Fibroblast of skin of abdomen (primary cell): ENCODE data around the gene ERMARD.
"Not testable (repeated sequence)": the region's sequence is repeated elsewhere in the genome, so short reads cannot be mapped to it uniquely, and the experiment has no call there.

Experiments used
- DNase-seq: peaks from one replicate; pipeline ENCODE4 v3.0.0-alpha.2; 2013

Gene ERMARD

DNA sequence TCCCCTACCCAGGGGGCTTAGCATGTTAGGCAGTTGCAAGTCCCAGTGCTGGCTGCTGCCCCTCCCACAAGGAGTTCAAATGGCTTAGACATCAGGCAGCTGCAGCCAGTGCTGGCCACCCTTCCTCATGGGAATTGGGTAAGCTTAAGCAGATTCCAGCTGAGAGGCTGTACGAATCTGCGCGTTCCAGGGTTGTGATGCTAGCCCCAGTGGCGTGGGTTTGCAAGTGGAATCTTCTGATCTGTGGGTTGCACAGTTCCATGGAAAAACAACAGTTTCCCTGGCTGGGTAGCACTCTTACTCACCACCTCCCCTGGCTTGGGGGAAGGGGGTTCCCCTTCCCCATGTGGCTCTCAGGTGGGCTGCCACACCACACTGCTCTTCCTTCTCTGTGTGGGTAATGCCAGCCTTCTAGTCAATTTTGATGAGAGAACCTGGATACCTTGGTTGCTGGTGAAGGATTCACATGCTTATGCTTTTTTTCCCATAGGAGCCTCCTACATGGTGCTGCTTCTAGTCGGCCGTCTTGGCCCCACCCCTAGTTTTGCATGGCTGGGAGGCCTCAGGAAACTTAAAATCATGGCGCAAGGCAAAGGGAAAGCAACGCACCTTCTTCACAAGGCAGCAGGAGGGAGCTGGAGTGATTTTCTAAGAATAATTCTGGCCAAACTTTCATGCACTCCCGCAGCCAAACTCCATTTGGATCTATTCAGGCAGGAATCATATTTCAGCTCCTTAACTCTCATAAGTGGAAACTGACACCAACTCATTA, 13.0 kb upstream of the ERMARD start:
- DNase-seq, result peak; percentile 1

DNA sequence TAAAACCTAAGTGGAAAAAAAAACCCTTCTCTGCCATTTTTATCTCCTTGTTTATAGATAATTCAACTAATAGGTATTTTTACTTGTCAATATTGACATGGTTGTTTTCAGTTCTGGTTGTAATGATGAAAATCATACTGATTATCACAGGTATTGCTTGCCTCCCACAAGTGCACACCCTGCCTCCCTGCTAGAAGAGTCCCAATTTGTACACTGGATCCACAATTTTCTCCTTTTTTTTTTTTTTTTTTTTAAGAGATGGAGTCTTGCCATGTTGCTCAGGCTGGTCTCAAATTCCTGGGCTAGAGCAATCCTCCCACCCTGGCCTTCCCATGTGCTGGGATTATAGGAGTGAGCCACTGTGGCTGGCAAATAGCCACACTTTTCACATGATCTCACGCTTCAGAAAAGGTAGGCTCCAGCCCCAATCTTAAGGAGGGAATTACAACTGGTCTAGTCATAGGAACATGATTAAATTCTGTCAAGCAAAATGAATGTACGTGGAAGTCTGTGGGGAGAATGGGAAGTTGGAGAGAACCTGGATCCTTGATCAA, 12.4 kb upstream of the ERMARD start:
- peak; percentile 3 for DNase-seq

DNA sequence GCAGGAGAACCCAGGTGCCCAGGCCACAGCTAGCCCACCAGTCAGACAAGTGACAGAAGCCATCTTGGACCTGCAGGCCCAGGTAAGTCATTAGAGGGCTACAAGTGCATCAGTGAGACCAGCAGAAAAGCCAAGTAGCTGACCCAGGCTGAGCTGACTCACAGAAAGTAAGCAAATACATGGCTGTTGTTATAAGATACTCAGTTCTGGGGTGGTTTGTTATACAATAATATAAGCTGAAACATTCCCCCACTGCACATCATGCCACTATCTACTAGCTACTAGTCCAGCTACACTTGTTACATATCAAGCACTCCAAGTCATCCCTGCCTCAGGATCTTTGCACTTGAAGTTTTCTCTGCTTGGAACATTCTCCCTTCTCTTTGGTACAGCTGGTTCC, 10.1 kb upstream of the ERMARD start:
- DNase-seq, result no peak

DNA sequence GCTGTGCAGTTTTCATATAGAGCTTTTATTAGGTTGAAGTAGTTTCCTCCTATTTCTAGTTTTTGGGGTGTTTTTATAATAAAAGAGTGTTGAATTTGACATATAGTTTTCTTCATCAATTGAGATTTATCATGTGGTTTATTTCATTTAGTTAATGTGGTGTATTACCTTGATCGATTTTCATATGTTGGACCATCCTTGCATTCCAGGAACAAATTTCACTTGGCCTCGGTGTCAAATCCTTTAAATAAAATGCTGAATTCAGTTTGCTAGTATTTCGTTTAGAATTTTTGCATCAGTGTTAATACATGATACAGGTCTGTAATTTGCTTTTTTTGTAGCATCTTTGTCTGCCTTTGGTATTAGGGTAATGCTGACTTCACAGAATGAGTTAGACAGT, 6.0 kb upstream of the ERMARD start:
- no peak for DNase-seq

DNA sequence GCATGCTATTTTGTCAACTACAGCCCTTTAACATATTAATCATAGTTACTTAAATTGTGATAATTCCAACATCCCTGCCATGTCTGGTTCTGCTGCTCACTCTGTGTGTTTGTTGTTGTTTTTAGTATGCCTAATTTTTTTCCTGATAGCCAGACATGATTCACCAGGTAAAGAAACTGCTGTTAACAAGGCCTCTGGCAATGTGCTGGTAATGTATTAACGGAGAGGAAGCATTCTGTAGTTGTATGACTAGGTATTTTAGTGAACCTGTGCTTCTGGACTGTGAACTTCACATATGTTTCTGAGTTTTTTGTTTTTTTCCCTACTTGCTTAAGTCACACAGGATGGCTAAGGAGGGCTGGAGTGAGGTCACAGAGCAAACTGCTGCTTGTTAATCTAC, 4.9 kb upstream of the ERMARD start:
- DNase-seq, result no peak

DNA sequence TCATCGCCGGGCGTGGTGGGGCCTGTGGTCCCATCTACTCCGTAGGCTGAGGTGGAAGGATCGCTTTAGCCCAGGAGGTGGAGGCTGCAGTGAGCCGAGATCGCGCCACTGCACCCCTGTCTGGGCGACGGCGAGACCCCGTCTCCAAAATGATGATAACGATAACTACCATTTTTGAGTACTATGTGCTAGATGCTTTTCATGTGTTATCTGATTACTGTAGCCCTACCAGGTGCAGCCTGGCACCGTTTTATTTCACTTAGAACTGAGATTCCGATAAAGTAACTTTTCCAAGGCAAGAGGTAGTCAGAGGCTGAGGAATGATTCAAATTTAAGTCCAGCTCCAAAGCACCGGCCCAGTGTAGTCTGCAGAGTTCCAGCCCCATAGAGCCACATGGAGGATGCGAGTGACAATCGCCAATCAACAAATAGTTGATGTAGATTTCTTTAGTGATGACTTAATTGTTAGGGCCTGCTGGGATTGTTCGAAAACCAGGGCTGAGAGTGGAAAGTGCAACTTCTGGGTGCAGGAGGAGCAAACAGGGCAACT, 727 bp downstream of the ERMARD start:
- no peak for DNase-seq

DNA sequence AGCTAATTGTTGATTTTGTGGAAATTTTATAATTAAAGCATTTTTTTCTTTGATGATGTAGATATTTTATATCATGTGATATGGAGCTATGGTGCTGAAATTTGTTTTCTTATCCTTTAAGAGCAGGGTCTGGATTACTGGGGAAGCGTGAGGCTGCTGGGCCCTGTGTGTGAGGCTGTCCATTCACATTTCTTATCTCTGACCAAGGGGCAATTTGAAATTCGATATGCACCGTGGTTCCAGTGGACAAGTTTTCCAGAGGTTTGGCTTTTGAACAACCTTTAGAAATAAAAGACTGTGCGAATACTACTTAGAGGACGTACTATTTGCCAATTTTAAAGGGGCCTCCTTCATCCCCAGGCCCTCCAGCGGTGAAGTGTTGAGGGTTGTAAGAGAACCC, 3.7 kb downstream of the ERMARD start:
- DNase-seq, result no peak

DNA sequence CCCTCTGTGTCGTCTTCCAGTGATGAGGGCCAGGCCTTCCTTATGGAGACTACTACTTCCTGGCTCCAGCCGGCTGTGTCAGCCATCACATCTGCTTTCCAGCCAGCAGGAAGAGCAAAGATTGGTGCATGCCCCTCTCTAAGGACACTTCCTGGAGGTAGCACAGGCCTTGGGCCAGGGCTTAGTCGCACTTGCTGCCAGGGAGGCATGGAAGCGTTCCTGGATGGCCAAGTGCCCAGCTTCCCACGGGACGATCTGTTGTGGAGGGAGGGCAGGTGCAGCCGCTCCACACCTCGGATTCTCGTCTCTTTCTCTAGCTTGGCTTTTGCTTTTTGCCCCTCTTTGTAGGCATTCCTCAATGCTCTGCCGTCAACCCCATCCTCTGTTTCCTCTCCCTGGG, 11.9 kb downstream of the ERMARD start:
- DNase-seq, result no peak

DNA sequence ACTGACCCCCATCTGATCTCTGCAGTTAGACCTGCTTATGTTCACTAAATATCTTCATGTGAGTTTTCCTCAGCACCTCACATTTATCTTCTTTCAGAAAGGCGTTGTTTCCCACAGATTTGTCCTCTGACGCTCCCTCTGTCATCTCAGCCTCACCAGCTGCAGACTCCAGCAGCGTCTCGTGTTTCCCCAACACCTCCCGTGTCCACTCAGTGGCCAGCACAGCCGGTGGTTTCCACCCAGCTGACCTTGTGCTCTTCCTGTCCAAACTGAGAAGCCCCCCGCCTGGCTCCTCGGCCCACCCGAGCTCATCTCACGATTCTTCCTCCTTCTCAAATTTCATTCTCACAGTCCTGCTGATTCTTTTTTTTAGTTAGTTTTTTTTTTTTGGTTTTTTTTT, 12.5 kb downstream of the ERMARD start:
- no peak for DNase-seq

DNA sequence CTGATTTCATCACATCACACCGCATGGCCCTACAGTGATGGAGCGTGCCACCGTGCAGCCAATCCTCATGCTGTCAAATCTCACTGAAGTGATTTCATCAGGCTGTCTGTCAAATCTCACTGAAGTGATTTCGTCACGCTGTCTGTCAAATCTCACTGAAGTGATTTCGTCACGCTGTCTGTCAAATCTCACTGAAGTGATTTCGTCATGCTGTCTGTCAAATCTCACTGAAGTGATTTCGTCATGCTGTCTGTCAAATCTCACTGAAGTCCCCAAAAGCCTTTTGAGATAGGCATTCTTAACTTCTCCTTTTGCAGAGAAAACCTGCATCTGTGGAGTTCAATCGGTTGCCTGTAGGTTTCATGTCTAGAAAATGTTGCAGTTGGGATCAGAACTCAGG, 14.4 kb downstream of the ERMARD start:
- not testable (repeated sequence) for DNase-seq

DNA sequence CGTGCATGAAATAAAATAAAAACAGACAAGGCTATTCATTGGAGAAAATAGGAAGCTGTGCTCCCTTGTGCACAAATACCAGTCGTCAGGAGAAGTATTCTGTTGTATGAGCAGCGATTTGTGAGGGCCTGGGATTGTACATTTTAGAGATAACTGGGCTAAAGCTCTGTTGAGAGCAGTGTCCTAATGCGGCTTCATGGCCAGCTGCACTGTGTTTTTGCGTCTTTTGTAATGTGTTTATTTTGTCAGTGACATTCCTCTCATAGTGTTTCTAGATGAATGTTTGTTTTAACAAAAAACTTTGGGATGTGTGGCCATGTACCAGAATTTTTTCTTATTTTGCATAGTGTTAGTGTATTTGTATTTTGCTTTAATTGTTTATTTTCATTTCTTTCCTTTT, 14.8 kb downstream of the ERMARD start:
- DNase-seq, result no peak

DNA sequence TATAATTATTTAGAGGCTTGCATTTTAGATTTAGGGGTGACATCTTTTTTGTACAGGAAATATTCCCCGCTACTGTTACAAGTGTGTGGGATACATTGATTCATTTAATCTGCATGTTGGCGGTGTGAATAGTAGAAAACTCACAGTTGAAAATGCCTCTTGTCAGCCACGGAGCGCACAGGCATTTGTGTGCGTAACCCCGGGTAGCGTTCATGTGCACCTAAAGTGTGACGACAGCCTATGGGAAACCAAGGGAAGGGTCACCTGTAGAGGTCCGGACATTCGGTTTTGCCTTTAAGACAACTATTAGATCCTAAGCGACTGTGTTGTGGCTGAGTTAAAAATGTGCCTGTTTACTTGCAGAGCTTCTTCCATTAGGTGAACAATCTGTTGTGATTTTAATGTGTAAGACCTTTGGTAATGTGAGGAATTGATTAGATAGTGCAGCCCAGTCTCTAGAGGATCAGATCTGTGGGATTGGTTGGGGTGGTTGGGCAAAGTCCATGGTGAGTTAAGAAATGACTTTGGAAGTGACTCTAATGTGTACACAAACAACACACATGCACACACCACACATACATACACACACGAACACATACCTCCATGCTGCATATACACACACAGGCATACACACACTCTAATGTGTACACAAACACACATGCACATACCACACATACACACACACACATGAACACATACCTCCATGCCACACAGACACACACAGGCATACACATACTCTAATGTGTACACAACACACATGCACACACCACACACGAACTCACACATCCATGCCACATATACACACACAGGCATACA, 15.7 kb downstream of the ERMARD start:
- no peak for DNase-seq

DNA sequence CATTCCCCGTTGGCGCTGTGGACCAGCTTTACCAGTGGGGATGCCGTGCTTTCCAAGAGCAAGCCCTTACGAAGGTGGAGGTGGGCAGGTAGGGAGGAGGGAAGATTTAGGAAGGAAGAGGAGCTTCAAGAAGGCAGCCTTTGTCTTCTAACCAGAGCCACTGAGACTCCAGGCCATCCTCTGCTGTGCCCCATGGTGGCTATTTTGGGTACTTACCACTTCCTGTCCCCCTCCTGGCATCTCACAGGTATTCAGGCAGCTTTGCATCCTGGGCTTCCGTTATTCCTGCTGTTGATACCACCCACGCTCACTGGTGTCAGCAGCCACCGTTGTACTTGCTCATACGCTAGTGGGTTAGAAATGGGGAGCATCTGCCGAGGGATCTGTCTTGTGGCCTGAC, 22.9 kb downstream of the ERMARD start:
- DNase-seq, result no peak

DNA sequence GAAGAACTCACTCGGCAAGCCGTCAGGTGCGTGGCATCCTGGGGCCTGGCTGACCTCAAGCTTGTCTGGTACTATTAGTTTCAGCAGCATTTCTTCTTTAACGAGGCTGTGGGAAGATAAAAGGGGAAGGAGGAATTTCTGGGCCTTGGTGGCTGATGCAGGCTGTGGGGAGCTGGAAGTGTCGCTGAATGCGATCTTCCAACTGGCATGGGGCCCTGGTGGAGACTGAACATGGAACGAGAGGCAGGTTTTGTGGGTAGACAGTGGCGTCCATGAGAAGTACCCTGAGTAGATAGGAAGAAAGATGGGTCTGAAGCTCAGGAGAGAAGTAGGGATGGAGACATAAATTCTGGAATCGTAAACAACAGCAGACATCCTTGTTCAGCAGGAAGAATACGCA, 23.9 kb downstream of the ERMARD start:
- no peak for DNase-seq

DNA sequence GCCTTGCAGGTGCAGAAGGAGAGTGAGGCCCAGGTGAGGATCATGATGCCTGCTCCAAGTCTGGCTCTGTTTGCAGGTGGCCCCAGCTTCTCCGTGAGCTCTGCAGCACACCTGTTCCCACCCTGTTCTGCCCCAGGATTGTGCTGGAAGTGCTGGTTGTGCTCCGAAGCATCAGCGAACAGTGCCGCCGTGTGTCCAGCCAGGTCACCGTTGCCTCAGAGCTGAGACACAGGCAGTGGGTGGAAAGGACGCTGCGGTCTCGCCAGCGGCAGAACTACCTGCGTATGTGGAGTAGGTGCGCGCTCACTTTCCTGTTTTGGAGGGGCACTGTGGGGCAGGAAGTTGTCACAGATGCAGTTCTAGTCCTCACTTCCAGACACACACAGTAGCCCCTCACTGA, 25.0 kb downstream of the ERMARD start:
- DNase-seq, result no peak

DNA sequence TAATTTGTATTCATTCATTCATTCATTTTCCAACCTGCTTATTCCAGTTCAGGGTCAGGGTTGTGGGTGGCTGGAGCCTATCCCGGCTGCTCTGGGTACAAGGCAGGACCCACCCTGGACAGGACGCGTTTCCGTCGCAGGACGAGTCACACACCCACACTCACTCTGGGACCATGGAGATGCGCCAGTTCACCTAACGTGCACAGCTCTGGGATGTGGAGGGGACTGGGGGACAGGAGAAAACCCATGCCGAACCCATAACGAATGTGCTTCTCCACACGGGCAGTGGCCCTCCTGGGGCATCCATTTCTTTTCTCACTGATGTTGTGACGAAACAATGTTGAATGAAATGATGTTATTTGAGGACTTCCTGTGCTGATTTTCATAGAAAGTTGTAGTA, 26.5 kb downstream of the ERMARD start:
- DNase-seq, result no peak

DNA sequence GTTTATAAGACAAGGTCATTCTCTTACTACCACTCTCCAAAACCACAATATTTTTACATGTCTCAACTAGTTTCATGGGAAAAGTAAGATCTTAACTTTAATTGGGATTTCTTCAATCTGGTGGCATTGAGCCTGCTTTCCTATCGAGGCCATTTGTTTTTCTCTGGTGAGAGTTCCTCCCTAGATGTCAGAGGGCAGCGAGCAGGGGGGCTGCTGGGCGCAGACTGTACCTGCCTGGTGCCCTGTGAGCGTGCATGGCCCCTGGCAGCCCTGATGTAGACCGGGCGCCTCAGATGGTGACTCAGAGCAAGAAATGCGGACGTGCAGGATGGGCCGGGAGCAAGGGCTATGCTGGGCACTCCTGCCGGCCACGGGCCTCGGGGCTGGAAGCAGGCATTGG, 27.2 kb downstream of the ERMARD start:
- no peak for DNase-seq

DNA sequence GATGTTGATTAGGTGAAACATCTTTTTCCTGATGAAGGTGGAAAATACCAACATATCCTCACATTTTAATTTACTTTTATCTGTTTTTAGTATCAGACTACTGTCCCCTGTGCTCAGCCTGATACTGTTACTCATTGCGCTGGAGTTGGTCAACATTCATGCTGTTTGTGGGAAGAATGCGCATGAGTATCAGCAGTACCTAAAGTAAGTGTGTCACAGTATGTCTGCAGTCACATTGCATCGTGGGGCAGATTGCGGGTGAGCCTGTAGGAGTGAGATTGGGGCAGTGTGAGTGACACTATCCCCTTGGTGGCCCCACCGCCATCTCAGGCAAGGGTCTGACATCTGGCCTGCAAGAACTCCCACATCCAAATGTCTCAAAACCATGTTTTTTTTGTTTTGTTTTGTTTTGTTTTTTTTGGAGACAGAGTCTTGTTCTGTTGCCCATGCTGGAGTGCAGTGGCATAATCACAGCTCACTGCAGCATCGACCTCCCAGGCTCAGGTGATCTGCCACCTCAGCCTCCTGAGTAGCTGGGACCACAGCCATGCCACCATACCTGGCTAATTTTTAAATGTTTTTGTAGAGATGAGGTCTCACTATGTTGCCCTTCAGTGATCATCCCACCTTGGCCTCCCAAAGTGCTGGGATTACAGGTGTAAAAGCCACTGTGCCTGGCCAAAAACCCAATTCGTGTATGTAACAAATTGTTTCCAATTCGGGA, 27.8 kb downstream of the ERMARD start:
- DNase-seq, result no peak

DNA sequence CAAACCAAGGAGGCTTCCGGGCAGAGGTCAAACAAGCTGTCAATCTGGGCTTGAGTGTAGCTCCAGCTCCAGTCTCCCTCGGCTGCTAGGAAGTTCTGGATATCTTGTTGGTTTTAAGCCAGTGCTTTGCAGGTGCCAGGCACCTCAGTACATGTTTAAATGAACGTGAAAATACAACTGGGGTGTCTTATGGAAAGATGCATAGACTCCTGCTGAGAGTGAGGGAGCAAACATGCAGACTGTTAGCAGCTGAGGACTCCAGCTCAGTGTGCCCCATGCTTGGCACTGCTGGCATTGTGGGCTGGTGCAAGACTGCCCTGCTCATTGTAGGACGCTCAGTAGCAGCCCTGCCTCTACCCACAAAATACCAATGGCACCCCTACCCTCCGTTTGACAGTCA, 28.5 kb downstream of the ERMARD start:
- DNase-seq, result no peak

DNA sequence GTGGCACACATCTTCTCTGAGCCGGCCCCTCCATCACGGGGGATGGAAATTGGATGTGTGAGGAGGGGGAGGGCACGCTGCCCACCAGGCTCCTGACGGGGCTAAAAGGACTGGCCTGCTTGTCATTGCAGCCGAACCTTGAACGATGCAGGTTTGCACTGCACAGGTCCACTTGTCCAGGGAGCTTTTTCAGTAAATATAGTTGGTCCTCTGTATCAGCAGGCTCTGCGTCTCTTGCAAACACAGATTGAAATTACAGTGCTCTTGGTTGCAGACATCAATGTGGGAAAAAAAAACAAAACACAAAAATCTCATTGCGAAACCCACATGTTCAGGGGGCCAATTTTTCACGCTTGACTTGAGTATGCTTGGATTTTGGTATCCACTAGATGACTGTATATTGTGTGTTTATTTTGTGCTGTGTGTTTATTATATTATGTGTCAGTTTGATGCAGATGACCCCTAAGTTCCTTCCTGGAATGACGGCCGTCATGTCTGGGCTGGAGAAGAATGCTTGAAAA, 29.2 kb downstream of the ERMARD start:
- peak; percentile 9 for DNase-seq

DNA sequence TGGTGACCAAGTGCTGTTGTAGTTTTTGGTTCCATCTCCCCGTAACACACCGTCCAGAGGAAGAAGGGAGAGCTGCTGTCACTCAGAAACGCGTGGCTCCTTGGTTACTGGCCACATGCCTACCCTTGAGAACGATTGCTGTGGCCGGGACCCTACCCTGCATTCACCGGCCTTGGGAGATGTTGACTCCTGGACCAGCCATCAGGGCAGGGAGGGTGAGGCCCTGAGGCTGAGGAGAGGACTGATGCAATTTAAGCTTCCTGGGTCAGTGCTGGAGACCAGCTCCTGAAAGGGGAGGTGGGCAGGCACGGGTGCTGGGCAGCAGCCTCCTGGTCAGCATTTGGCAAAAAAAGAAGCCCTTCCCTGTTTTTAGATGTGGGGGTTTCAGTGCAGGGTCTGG, 31.5 kb downstream of the ERMARD start:
- no peak for DNase-seq

DNA sequence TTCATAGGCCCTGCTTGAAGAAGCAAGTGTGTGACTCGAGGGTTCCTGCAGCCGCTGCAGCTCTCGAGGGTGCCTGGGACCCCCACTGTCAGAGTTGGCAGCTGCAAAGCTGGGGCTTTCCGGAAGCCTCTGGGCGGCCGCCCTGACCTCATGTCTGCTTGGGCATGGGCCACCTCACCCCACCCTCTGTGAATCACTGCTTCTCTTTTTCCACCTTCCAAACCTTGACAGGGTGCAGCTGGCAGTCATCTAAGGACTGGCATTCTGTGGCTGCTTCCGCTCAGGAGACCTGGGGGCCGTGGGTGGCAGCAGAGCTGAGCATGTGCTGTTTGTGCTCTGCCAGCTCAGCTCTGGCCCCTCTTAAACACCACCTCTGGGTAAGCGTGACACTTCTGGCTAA, 32.0 kb downstream of the ERMARD start:
- DNase-seq, result no peak
